ENCODE measurements around the gene FUZ. TPM values are rescaled to one million over a fixed set of nuclear protein-coding genes. Genes with fewer than 3 reads are reported as not detected.

FUZ gene
- total RNA-seq, 1 experiment from 2014 or later = 1.1 TPM

GRCh38 chr19:49836176-49837008 lies 23.3 kb upstream of the FUZ start:
- BruUV-seq (replicated peaks) = no TSS peak
- intact Hi-C loops (cut with micrococcal nuclease) = no loop called here
- H3K27me3 ChIP-seq (ENCODE audit: insufficient read depth, low read length) = no peaks in the 10 kb centered on the region
- H3K27ac ChIP-seq (ENCODE audit: low read depth, low read length) = no peak overlapping the region
- H4K20me1 ChIP-seq (ENCODE audit: insufficient read depth) = no peaks in the 10 kb centered on the region
- no peaks in the 10 kb centered on the region for H3K79me2 ChIP-seq (ENCODE audit: insufficient read depth, low read length)
- ChIA-PET RAD21 (ENCODE audit: low non-redundant PET in 1 of 2, low total read pairs in 2 of 2, uncharacterized antibody in 2 of 2, unreplicated experiment in 2 of 2) (no interaction called here), POLR2A (no interaction called here), CTCF (no interaction called here)
- H3K9me3 ChIP-seq (ENCODE audit: control insufficient read depth in 1 of 2, insufficient read depth in 1 of 2, low read depth in 1 of 2, low read length in 2 of 2) = no peaks in the 10 kb centered on the region
- DNase-seq (ENCODE audit: low read depth, low spot score) (no peak), ATAC-seq (peak; percentile 49)
- H2AFZ ChIP-seq (ENCODE audit: low read depth, low read length, poor library complexity, severe bottlenecking) = no peak overlapping the region
- no peaks in the 10 kb centered on the region for H3K4me1 ChIP-seq (ENCODE audit: control insufficient read depth in 1 of 2, insufficient read depth in 2 of 2, low read length in 2 of 2)
- peaks cover 34 to 49% of the 10 kb centered on the region in 2 experiments for H3K36me3 ChIP-seq (ENCODE audit: control insufficient read depth in 1 of 2, insufficient read depth in 2 of 2, low read length in 2 of 2)
- no peaks in the 10 kb centered on the region for H3K9me2 ChIP-seq (ENCODE audit: insufficient read depth)
- H3K4me3 ChIP-seq (replicated peaks in 1 of 2; ENCODE audit: low read depth in 1 of 2, low read length in 2 of 2) = no peak overlapping the region
- no peak for TF ChIP-seq POLR2AphosphoS5 (IDR thresholded peaks at IDR 0.05; ENCODE audit: low read depth, low read length)
- TF ChIP-seq EZH2 (IDR thresholded peaks at IDR 0.05) = no peak
- TF ChIP-seq TCF7L2 (IDR thresholded peaks at IDR 0.05; ENCODE audit: borderline replicate concordance, extremely low read depth, insufficient read depth, insufficient read length) = no peak
- no peak for TF ChIP-seq YY1 (IDR thresholded peaks at IDR 0.05; ENCODE audit: extremely low read depth, insufficient replicate concordance, low read depth, low read length)
- H3K4me2 ChIP-seq (ENCODE audit: low read length) = no peak overlapping the region
- no peak overlapping the region for H3K9ac ChIP-seq (ENCODE audit: low read length)

GRCh38 chr19:49835562-49835961 lies 22.5 kb upstream of the FUZ start:
- Histone ChIP-seq H3K4me3 (replicated peaks in 1 of 2; ENCODE audit: low read depth in 1 of 2, low read length in 2 of 2) (no peak overlapping the region), H3K27ac (ENCODE audit: low read depth, low read length) (no peak overlapping the region), H3K9ac (ENCODE audit: low read length) (no peak overlapping the region), H3K79me2 (ENCODE audit: insufficient read depth, low read length) (no peaks in the 10 kb centered on the region), H3K9me2 (ENCODE audit: insufficient read depth) (no peaks in the 10 kb centered on the region), H3K4me1 (ENCODE audit: control insufficient read depth in 1 of 2, insufficient read depth in 2 of 2, low read length in 2 of 2) (no peaks in the 10 kb centered on the region), H2AFZ (ENCODE audit: low read depth, low read length, poor library complexity, severe bottlenecking) (no peak overlapping the region), H3K36me3 (ENCODE audit: control insufficient read depth in 1 of 2, insufficient read depth in 2 of 2, low read length in 2 of 2) (peaks cover 37 to 49% of the 10 kb centered on the region in 2 experiments), H4K20me1 (ENCODE audit: insufficient read depth) (no peaks in the 10 kb centered on the region), H3K9me3 (ENCODE audit: control insufficient read depth in 1 of 2, insufficient read depth in 1 of 2, low read depth in 1 of 2, low read length in 2 of 2) (no peaks in the 10 kb centered on the region), H3K4me2 (ENCODE audit: low read length) (no peak overlapping the region), H3K27me3 (ENCODE audit: insufficient read depth, low read length) (no peaks in the 10 kb centered on the region)
- CTCF ChIA-PET = no interaction called here
- ATAC-seq (no peak), DNase-seq (ENCODE audit: low read depth, low spot score) (no peak)
- RAD21 ChIA-PET (ENCODE audit: low non-redundant PET in 1 of 2, low total read pairs in 2 of 2, uncharacterized antibody in 2 of 2, unreplicated experiment in 2 of 2) = no interaction called here
- TF ChIP-seq MAX (IDR thresholded peaks at IDR 0.05) = no peak
- no peak for TF ChIP-seq FOSL1 (IDR thresholded peaks at IDR 0.05; ENCODE audit: low read depth)
- no peak for TF ChIP-seq EZH2phosphoT487 (IDR thresholded peaks at IDR 0.05; ENCODE audit: borderline replicate concordance)
- no peak for TF ChIP-seq ZBTB33 (IDR thresholded peaks at IDR 0.05; ENCODE audit: extremely low read depth, insufficient replicate concordance, low read length)
- TF ChIP-seq TCF7L2 (IDR thresholded peaks at IDR 0.05; ENCODE audit: borderline replicate concordance, extremely low read depth, insufficient read depth, insufficient read length) = no peak
- no peak for TF ChIP-seq ELF1 (IDR thresholded peaks at IDR 0.05; ENCODE audit: borderline replicate concordance, low read depth)
- no peak for TF ChIP-seq ZFX (IDR thresholded peaks at IDR 0.05)
- no peak for TF ChIP-seq CEBPB (IDR thresholded peaks at IDR 0.05; ENCODE audit: low read depth)
- no peak for TF ChIP-seq EGR1 (IDR thresholded peaks at IDR 0.05; ENCODE audit: low read depth)
- POLR2A ChIA-PET = no interaction called here
- BruUV-seq (replicated peaks) = no TSS peak
- intact Hi-C loops (cut with micrococcal nuclease) = no loop called here

All from HCT116 (cell line).